ENCODE measurements around the gene EFNA1. TPM values are rescaled to one million over a fixed set of nuclear protein-coding genes. Genes with fewer than 3 reads are reported as not detected.

The EFNA1 gene
- total and polyA plus RNA-seq, 2 of the 8 experiments (the other 6 are each of a cell fraction or from before 2014, with no cell fraction given), result 4.9 to 14.6 TPM

GRCh38 chr1:155128755-155129473, 1.2 kb downstream of the EFNA1 start (continued):
- TF ChIP-seq CBX8 (IDR thresholded peaks at IDR 0.05; ENCODE audit: borderline replicate concordance, low read depth, low read length) (no peak), TCF12 (IDR thresholded peaks at IDR 0.05; ENCODE audit: low read depth, low read length) (no peak), MAFK (IDR thresholded peaks at IDR 0.05; ENCODE audit: low read depth, low read length) (no peak), BRCA1 (IDR thresholded peaks at IDR 0.05; ENCODE audit: low read depth, low read length) (no peak), EP300 (IDR thresholded peaks at IDR 0.05; ENCODE audit: borderline replicate concordance in 1 of 2, low read depth in 2 of 2, low read length in 2 of 2) (no peak), KDM4A (IDR thresholded peaks at IDR 0.05; ENCODE audit: low read depth, low read length, severe bottlenecking) (no peak), RBBP5 (IDR thresholded peaks at IDR 0.05; ENCODE audit: borderline replicate concordance, low read depth, low read length) (no peak), CHD1 (IDR thresholded peaks at IDR 0.05; ENCODE audit: low read depth, low read length) (no peak), BCL11A (IDR thresholded peaks at IDR 0.05; ENCODE audit: low read depth in 2 of 2, low read length in 2 of 2) (no peak)

Measured in H1 (cell line).